Fibroblast of gingiva (primary cell): ENCODE measurements around the gene PTPRD.

Experiments
- DNase-seq: peaks from one replicate; pipeline ENCODE4 v3.0.0-alpha.2; 2011; ENCODE audit warnings: low read depth

The PTPRD gene

DNA sequence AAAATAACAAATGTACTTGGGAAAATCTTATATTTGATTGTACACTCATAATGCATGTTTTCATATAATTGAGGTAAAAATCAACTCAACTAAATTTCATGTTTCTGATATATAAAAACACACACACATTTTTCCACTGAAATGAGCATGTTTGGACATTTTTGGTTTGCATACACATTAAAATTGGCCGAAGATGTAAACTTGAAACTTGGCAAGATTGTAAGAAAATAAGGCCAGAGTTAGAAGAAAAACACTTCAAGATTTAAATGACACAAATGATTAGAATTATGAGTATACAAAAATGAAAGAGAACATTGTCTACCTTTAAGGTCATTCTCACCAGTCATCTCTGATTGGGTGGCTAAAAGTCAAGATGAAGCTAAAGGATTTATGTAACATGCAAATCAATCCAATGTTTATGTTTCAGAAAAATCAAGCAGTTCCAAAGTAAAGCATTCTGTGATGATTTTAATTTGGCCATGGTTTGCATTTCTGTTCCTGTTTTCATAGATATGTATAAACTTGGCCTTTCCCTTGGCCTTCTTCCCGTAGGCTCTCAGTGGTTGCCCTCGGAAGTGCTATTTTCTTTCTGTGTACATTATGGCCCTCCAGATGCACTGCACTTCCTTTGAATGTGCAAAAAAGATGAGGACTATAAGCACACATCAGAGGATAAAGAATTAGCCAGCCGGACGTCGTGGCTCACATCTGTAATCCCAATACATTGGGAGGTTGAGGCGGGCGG, 1707.9 kb downstream of the PTPRD start:
- DNase-seq = peak; percentile 27

DNA sequence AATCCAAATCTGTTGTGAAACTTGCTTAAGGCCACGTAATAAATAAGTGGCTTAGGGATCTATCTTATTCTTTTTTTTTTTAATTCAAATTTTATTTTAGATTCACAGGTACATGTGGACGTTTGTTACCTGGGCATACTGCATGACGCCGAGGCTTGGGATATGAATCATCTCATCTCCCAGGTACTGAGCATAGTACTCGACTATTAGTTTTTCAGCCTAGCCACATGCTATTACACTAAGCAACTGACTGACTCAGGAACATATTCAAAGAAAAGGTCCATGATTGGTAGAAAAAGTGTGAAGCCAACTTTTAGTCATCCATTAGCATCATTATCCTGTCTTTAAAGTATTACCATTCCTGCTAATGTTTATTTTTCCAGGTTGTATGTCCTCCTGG, 1709.7 kb downstream of the PTPRD start:
- DNase-seq = no peak

DNA sequence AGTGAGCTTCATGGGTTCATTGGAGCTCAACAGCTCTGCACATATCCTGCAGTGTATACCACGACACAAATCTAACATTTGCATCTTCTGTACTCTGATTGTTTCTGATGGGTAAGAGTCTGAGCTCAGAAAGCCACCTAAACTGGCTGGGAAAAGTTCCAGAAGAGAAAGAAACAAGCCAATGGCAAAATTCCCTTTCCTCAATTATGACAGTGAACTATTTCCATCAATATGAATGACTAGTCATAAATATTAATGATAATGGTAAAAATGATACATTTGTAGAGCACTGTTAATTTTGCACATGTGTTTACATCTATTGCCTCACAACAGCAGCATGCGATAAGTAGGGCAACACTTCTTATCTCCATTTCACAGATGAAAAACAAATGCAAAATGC, 1711.7 kb downstream of the PTPRD start:
- DNase-seq = no peak

DNA sequence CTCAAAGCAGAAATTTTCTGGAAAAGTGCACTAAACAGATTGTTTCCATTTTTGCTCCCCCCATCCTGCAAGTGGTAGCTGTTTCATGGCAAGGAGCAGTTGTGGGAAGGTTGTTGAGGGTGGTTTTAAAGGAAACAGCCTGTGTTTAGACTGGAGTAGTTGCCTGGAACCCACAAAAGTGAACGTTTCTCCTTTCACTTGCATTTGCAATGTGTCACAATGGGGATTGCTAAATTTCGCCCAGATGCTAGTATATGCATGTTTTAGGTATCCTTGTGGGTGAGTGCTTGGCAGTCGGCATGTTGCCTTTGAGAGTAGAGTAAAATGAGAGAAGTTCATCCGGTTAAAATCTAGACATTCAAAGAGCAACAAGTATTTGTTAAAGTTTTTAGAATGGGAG, 1713.3 kb downstream of the PTPRD start:
- DNase-seq = peak; percentile 16

DNA sequence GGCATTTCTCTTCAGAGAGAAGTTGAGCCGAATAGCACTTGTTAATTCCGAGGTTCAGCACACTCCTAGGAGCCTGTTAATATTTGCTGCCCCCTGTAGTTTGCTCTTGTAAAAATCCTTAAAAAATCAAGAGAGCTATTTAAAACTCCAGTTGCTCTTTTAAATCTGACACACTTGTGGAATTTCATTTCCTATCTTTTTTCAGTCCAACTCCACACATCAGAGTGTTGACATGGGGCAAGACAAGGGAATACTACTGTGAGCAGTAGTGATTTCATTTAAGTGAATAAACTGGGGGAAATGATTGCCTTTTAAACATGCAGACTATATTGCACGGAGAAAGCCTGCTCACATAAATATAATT, 1717.0 kb downstream of the PTPRD start:
- DNase-seq = peak; percentile 3

DNA sequence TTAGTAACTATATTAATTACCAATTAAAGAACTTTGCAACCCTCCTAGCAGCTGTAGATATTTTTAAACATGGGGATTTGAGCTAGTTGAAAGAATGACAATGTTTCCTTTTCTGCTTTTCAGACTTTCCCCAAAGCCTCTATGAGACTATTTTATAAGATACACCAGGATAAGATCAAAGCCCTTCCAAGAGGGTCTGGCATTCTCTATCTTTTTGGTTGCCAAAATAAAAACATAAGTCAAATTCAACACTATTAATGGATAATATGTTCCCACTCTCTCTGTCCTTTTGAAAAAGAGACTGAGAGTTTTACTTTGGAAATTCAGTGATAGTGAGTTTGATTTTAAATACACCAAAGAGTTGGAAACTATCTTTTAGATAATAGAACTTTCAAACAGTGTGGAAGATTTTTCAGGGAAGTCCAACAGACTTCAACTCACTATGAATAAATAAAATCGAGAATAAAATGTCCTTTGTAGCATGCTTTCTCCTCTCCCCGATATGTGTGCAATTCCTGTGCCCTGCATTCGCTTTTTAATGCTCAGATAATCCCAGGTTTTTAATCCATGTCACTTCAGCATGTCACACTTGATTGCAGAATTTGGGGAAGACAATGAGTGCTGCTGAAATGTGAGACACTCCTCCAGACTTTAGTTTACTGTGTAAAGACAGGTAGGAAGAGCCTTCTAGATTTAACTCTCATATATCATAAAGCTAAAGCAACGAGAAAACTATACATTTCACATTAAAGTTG, 1717.5 kb downstream of the PTPRD start:
- DNase-seq = no peak

DNA sequence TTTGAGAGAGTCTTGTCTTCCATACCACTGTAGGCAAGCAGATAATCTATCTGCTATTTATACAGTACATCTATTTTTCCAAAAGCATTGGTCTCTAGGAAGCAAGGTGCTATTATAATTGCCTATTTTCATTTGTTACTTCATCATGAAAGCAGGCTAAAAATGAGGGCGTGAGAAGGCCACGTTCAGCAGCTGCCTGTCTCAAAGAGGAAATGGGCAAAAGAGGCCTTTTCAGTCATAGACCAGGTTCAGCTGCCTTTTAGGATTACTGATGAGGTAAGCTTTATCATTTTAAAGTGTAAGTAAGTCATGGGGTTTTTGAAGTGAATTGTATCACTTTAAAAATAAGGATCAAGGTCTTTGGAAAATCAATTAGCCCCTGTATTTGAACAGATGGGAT, 1722.1 kb downstream of the PTPRD start:
- DNase-seq = no peak

DNA sequence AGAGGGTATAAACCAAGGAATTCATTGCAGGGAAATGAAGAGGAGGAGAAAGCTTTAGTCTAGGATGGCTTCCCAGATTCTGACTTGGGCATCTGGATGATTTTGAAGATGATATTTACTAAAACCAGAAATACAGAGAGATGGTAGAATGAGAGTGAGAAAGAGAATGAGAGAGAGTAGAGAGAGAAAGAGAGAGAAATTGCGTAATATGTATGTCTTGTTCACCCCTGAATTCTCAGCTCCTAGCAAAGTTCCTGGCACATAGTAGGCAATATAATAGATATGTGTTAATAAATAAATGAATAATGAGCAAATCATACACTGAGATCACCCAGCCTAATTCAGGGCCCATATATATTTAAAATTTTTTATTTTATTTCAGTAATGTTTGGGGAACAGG, 1723.7 kb downstream of the PTPRD start:
- DNase-seq = no peak

DNA sequence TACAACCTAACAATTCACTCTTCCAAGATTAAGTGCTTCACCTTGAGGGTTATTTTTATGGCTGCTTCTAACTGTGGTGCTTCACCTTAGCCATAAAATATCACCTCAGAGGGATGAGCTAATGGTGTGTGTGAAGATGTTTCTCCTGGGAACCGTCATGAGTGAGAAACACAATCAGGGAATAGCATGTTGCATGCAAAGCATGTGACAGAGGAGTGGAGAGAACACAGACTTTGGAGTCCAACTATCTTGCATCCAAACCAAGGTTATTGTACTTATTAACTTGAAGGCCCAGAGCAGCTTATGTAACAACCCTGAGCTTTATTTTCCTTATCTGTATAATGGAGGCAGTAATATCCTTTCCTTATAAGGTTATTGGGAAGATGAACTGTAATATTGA, 1724.2 kb downstream of the PTPRD start:
- DNase-seq = no peak

DNA sequence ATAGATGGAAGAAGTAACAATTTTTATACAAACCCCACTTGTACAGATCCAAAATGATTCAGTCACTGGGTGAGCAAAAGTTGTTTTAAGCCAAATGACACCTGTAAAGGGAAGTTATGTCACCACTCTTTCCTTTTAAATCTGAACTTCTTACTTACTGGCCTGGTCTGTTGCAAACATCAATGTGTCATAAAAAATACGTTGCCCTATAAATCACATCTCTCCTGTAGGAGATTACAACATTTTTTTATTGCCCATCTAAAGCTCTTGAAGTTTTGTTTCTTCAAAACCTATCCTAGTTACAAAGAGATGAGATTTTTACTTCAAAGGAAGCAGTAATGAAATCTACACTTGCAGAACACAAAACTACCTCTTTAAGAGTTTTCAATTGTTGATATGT, 1725.4 kb downstream of the PTPRD start:
- no peak for DNase-seq

DNA sequence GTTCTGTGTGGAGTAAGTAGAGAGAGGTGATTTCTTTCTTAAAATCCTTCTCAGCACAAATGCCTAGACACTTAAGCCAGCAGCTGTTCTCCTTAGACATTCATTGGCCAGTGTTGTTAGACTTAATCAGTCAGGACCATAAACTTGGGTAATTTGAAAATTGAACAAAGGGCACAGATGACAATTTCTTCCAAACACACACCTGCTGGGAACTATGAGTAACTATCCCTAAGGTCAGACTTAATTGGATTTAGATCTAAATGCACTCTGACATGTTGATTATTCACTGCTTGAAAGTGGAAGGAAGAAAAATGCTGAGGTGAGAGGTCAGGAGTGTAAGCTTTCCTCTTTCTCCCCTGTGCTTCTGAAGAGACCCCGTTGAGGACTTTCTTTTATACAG, 1729.5 kb downstream of the PTPRD start:
- DNase-seq = no peak

DNA sequence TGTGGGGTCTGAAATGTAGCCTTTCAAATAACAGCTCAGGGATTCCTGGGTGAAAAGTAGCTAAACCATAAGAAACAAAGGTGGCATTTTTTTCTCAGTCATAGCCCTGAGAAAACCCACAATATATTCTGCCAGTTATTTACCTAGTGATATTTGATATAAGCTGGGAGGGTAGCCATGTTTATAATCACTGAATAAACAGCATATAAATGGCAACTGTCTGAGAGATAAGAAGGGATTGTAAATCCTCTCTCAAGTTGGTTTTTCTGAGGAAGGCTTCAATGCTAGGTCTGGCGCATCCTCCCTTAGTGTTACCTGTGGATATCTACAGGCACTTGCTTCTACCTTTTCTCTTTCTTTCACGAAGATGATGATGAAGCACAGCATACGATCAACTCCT, 1732.7 kb downstream of the PTPRD start:
- no peak for DNase-seq

DNA sequence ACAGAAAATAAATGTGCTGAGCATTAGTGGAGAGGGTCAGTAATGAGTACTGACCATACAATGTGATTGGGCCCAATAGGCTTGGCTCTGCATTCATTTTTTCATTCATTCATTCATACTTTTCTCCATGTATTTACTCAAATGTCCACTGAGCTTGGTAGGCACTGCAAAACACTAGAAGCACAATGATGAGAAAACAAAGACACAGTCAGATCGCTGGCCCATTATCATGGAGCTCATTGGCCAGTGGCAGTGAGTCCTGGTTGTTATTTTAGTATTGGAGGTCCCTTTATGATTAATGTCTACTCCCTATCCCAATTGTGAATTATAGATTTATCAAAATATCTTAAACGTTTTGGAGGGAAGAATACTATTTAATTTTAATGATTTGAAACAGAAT, 1733.5 kb downstream of the PTPRD start:
- DNase-seq = no peak

DNA sequence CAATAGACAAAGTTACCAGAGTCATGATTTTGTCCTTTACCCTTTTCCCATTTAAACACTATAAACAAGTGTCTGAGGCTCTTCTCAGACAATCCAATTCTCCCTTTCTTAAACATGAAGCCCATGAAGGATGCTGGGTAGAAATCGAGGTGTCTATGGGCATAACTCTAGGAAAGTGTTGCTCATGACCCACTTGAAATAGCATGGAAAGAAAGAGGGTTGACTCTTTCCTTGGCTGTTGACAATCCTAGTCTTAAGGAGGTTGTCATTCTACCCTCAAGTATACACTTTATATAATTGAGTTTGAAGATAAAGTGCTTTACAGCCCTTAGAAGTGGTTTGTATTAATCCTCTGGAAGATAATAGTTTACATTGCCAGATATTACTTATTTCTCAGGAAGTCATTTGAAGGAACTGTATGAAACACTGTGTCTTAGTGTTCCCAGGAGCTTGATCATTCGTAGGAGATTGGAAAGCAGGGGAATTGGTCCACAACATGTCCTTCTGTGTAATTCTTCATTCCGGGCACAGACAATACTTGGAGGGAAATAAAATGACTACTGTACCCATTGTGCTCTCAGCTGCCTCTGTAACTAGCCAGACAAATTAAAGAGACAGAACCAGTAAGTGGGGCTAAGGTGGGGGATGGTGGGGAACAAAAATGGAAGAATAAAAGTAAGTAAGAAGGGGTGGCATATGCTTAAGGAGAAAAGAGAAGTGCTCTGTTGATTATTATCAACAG, 1734.9 kb downstream of the PTPRD start:
- no peak for DNase-seq

DNA sequence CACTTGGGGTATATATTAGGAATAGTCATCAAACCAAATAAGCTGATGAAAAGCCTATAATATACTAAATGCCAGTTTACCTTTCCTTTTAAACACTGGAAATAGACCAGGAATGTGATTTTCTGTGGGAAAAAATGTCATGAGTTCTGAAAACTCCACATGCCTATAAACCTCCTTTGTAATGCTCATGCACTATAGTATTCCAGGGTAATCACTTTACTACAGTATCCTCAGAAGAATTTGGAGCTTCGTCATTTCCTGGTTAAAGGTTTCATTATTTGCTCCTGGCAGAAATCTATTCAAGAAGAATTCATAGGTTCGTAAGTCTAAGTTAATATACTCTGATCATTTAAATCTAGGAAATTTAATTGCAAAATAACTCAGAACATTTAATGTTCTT, 1736.5 kb downstream of the PTPRD start:
- DNase-seq = no peak

DNA sequence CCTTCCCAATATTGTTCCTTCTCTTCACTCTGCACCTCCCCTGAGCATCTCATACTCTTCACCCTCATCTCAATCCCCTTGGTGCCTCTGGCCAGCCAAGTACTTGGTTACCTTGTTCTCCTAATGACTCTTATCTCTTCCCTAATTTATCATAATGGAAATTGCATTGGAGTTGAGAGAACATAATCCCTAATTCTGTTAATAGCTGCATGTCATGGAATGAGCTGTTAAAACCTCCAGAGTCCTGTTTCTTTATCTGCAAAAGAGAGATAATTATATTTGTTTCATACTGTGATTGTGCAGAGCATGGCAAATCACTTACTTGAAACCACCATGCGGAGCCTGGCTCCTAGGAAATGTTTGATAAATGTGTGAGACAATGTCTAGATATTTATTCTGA, 1738.3 kb downstream of the PTPRD start:
- DNase-seq = no peak

DNA sequence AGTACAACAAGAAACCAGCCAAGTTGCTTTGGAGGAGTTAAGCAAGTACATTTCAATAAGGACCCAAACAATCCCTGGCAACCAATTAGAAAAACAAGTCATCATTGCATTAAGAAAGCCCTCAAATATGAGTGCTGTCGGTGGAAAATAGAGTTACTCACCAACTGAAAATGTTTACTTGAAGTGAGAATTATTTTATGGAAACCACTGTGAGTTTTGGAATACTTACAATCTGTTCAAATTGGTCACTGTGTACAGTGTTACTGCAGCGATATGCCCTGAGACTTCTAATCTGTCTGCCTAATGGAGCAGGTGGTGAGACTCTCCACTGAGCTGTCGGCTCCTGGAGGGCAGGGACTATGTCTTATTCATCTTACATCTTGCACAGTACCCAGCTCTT, 1740.0 kb downstream of the PTPRD start:
- peak; percentile 17 for DNase-seq

DNA sequence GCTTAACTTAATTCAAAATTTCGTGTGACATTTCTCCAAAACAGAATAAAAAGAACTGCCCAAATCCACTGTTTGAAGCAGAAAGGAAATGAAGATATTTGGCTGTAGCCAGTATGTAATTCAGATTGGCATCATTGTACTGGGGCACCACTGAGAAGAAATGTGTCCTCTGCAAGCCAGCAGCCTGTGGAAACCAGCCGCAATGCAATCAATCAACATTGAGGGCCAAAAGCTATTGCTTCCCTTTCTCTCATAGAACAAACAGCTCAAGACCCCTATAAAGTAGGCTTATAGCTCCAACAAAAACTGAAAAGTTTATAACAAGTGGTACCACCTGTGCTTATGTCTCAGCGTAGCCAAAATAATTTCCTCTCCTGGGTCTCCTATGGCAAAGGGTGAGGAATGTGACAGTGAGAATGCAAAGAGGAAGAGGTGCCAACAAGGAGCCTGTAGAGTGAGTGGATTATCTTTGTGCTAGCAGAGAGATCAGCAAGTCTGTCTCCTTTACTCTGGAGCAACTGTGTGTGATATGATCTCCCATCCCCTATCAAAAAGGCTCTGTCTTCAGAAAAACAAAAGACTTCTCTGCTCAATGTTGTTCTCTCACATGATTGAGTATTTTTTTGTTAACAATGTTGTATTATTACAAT, 1740.9 kb downstream of the PTPRD start:
- DNase-seq = no peak

DNA sequence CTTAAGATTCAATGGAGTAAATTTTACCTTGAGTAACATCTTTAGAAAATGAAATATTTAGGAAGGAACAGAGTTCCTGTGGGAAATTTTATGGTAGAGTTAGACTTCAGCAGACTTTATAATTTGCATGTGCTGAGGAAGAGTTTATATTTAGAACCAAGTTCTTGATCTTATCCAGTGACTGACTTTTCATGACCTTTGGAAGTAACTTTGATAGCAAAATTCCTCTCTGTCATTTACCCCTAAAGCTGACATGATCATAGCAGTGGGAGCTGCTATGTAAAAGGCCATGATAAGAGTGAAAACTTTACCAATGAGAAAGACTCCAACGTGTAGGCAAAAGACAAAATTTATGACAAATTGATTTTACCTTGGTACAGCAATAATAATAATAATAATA, 1741.4 kb downstream of the PTPRD start:
- DNase-seq = no peak

DNA sequence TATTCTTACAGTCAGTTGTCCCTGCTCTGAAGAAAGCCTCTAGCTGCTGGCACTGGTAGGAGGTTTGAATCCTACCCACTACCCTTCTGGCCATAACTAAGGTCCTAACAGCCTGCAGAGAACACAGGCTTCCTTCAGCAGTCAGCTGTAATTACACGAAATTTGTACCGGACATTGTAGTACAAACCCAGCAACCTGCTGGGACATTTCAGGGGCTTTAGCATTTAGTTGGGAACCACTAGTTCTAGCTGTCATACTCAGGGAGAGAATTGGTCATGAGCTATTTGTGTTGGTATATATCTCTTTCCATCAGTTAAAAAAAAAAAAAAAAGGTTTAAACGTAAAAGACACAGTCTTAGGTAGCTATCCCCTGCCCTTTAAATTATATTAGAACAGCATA, 1743.0 kb downstream of the PTPRD start:
- DNase-seq = no peak

DNA sequence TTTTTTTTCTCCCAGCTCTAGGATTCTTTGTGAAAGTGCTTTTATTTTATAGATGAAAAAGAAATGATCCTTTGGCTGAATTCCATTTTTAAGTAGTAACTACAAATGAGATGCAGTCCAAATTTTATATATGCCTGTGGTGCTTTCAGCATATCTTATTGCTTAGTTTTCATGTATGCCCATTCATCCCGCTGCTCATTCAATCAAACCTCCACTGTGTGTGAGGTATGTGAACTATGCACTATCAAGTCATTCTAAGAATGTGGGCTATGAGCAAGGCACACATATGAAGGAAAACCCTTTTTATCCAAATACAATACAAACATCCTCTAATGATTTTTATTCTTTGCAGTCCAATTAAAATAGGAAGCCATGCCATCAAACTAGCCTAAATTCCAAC, 1744.2 kb downstream of the PTPRD start:
- DNase-seq = no peak

DNA sequence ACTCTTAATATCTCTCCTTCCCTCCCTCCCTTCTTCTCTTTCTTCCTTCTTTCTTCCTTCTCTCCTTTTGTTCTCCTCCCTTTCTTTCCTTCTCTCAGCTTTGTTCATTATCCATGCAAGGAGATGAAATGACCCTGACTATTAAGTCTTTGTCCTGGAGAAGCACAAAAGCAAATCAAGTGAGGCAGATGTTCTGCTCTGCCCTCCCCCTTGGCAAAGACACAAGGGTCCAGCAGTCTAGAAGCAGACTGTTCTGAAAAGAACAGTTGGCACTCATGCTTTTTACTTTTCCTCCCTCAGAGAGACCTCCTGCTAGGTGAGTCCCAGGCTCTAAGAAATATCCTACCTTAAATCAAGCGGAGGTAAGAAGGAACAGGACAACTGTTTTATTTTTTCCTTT, 1745.7 kb downstream of the PTPRD start:
- DNase-seq = no peak

DNA sequence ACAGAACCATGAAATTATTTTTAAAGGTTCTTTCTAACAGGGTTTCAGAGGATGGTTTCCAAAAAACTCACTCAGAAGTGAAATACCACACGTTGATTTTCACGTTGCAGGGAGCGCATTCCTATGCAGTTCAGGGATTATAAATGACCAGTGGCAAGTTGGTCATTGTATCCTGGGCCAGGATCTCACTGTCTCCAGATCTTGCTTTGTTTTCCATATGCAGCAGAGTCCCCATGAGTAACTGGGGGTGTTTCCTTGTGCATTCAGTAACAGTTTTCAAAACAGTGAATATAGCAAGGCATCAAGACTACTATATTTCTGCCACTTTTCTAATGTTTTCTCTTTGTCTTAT, 1748.3 kb downstream of the PTPRD start:
- no peak for DNase-seq
